GM12878 (cell line): ENCODE data around the gene DEGS2. TPM values are rescaled to one million over a fixed set of nuclear protein-coding genes. Genes with fewer than 3 reads are reported as not detected.

ENCODE experiments used
- ATAC-seq: fragments of 200-7000 bp; cut with Tn5 transposase; 3 replicates; pipeline ENCODE4 v1.9.1; 2020; ENCODE audit warnings: mild to moderate bottlenecking, moderate library complexity
- BruUV-seq: library from RNA; stranded (reverse); fragments of 400-500 nt; replicated peaks from 2 replicates; lab custom pipeline; 2021; lab: Mats Ljungman, UMichigan
- CTCF ChIA-PET: fragments of 300-600 bp; sonication (Branson Sonifier 250); formaldehyde crosslinking; extraction: SDS; loops from one replicate; lab custom pipeline; 2021; ENCODE audit warnings: inconsistent platforms; lab: Yijun Ruan, JAX
- POLR2A ChIA-PET: fragments of 350-600 bp; formaldehyde crosslinking; extraction: SDS; loops from one replicate; lab custom pipeline; 2021; ENCODE audit warnings: inconsistent platforms; lab: Charles Lee
- RAD21 ChIA-PET: fragments of 300-600 bp; sonication (Branson Sonifier 250); formaldehyde crosslinking; loops from one replicate; lab custom pipeline; 2023; ENCODE audit warnings: antibody characterized with exemption; ENCODE audit not compliant: unreplicated experiment; lab: Charles Lee
- SMC1A ChIA-PET: fragments of 300-600 bp; sonication (Branson Sonifier 250); formaldehyde crosslinking; loops from one replicate; lab custom pipeline; 2023; ENCODE audit not compliant: unreplicated experiment, uncharacterized antibody; lab: Charles Lee
- DNase-seq: peaks from one replicate; pipeline ENCODE4 v3.0.0-alpha.2; 2011; ENCODE audit warnings: low read depth, low spot score
- FAIRE-seq: peaks from 3 replicates; lab custom pipeline; 2011; peaks lifted over from hg19 to GRCh38; lab: Jason Lieb, UNC
- H2AFZ ChIP-seq: 2 replicates; pipeline ENCODE4 v1.6.0; 2011; ENCODE audit warnings: low read depth, low read length, control low read depth; ENCODE audit not compliant: control insufficient read depth
- H3K27ac ChIP-seq: 2 replicates; pipeline ENCODE4 v1.5.1; 2011; ENCODE audit warnings: control low read depth; ENCODE audit not compliant: control insufficient read depth, insufficient read depth
- H3K27me3 ChIP-seq, 2 experiments: replicated peaks in 1 of 2; 2 replicates each; pipeline versions ENCODE4 v1.6.0 to v1.6.1; 2011; ENCODE audit warnings: low read length in 1 of 2; ENCODE audit not compliant: control insufficient read depth in 2 of 2, insufficient read depth in 2 of 2
- H3K36me3 ChIP-seq, 2 experiments: 2 replicates each; pipeline ENCODE4 v1.5.1; 2011; ENCODE audit warnings: low read length in 1 of 2; ENCODE audit not compliant: control insufficient read depth in 2 of 2, insufficient read depth in 2 of 2
- H3K4me1 ChIP-seq: 2 replicates; pipeline ENCODE4 v1.6.1; 2011; ENCODE audit warnings: mild to moderate bottlenecking, low read length, moderate library complexity, mixed read lengths; ENCODE audit not compliant: control insufficient read depth, insufficient read depth
- H3K4me2 ChIP-seq: 2 replicates; pipeline ENCODE4 v1.6.0; 2011; ENCODE audit warnings: control low read depth; ENCODE audit not compliant: control insufficient read depth, insufficient read depth
- H3K4me3 ChIP-seq: fragments of 200-600 bp; sonication (generic); 2 replicates; pipeline ENCODE4 v1.5.1; 2016
- H3K79me2 ChIP-seq: 2 replicates; pipeline ENCODE4 v1.6.0; 2011; ENCODE audit warnings: low read length; ENCODE audit not compliant: control insufficient read depth, insufficient read depth
- H3K9ac ChIP-seq: 2 replicates; pipeline ENCODE4 v1.8.0; 2011; ENCODE audit warnings: low read length, control low read depth, mixed read lengths; ENCODE audit not compliant: control insufficient read depth, insufficient read depth
- H3K9me3 ChIP-seq: replicated peaks from 3 replicates; pipeline ENCODE4 v1.5.1; 2011; ENCODE audit warnings: mild to moderate bottlenecking, low read length; ENCODE audit not compliant: control insufficient read depth, insufficient read depth
- H4K20me1 ChIP-seq: 2 replicates; pipeline ENCODE4 v1.6.0; 2011; ENCODE audit not compliant: control insufficient read depth, insufficient read depth
- CREM ChIP-seq: IDR thresholded peaks from 2 replicates; pipeline ENCODE4 v1.6.1; 2014; ENCODE audit warnings: antibody characterized with exemption, low read depth
- GATAD2B ChIP-seq: fragments of 450-650 bp; conservative IDR thresholded peaks from 2 replicates; pipeline ENCODE4 v1.6.1; 2017; ENCODE audit warnings: low read depth, mild to moderate bottlenecking, moderate library complexity
- HCFC1 ChIP-seq: fragments of 150-350 bp; IDR thresholded peaks from 2 replicates; pipeline ENCODE4 v1.6.1; 2014; ENCODE audit warnings: low read length
- MLLT1 ChIP-seq: fragments of 450-650 bp; IDR thresholded peaks from 2 replicates; pipeline ENCODE4 v1.6.1; 2016; ENCODE audit warnings: mild to moderate bottlenecking
- POLR2A ChIP-seq: IDR thresholded peaks from 2 replicates; pipeline ENCODE4 v1.6.1; 2011; ENCODE audit warnings: low read depth, mild to moderate bottlenecking, low read length
- RB1 ChIP-seq: fragments of 450-650 bp; formaldehyde crosslinking; IDR thresholded peaks from 2 replicates; pipeline ENCODE4 v1.6.1; 2017; ENCODE audit warnings: mild to moderate bottlenecking, borderline replicate concordance
- SMAD5 ChIP-seq: IDR thresholded peaks from 2 replicates; pipeline ENCODE4 v1.6.1; 2016; ENCODE audit warnings: antibody characterized with exemption, low read depth
- SPI1 ChIP-seq: IDR thresholded peaks from 2 replicates; pipeline ENCODE4 v1.6.1; 2011; ENCODE audit warnings: low read depth, mild to moderate bottlenecking, low read length, moderate library complexity, borderline replicate concordance; ENCODE audit not compliant: insufficient read depth
- ZBTB33 ChIP-seq: fragments of 450-650 bp; IDR thresholded peaks from 2 replicates; pipeline ENCODE4 v1.6.1; 2017; ENCODE audit warnings: mild to moderate bottlenecking
- WGBS: methylation state at CpG from one replicate; pipeline ENCODE4 v1.1.6; 2016; ENCODE audit warnings: low lambda C conversion rate; ENCODE audit not compliant: insufficient replicate concordance, insufficient coverage; ENCODE audit errors: missing lambda C conversion rate; 5-methylcytosine and 5-hydroxymethylcytosine counted together
- in situ Hi-C: fragments of 300-500 bp; cut with MboI; formaldehyde crosslinking; loops from 9 replicates; pipeline ENCODE4 v1.14.3; 2018; ENCODE audit warnings: mixed read lengths
- intact Hi-C: fragments of 100-400 bp; cut with micrococcal nuclease; formaldehyde crosslinking; loops from one replicate; pipeline ENCODE4 v1.14.2; 2022; ENCODE audit not compliant: unreplicated experiment
- polyA plus RNA-seq, 11 experiments: library from polyadenylated mRNA; depleted of rRNA in 4 of 11; unstranded in 6 of 11; stranded (reverse) in 5 of 11; fragments of >200 nt; fragmentation: Nextera tagmentation in 4 of 11; fragmentation: Illumina TruSeq in 1 of 11; extraction: Ambion mirVana in 4 of 11; extraction: Trizol in 1 of 11; gene quantifications; 1 replicate in 1 of 11; 2 replicates in 10 of 11; pipeline versions ENCODE4 v1.2.1 to v1.2.3, GENCODE V29; 2011 to 2016; ENCODE audit warnings: inconsistent platforms in 2 of 11, missing spikeins in 2 of 11, low read depth in 1 of 11
- total RNA-seq, 4 experiments: library from RNA; depleted of rRNA in 3 of 4; stranded (reverse); fragments of >200 nt in 3 of 4; fragmentation: Illumina TruSeq in 1 of 4; extraction: Trizol in 1 of 4; gene quantifications; 2 replicates each; pipeline versions ENCODE4 v1.2.1 to v1.2.3, GENCODE V29; 2013 to 2021

Gene DEGS2
- total and polyA plus RNA-seq, 10 of the 15 experiments (the other 5 are each of a cell fraction or from before 2014, with no cell fraction given): 0.01 to 2.5 (median 0.45) TPM; not detected in 1

GRCh38 chr14:100117633-100118395, 41.6 kb downstream of the DEGS2 start:
- H3K79me2 ChIP-seq: no peaks in the 10 kb centered on the region
- H3K9me3 ChIP-seq: no peaks in the 10 kb centered on the region
- ChIA-PET SMC1A (no interaction called here), RAD21 (interaction anchor here (1.5 kb wide), 1 partner anchor 45 kb away, joined by 3 read pairs; no protein-coding TSS in a partner anchor), POLR2A (no interaction called here), CTCF (interaction anchor here (0.5 to 1.1 kb wide), 3 partner anchors 38 to 236 kb away, joined by 3 read pairs; no protein-coding TSS in a partner anchor)
- no peaks in the 10 kb centered on the region for H3K27me3 ChIP-seq
- WGBS: 66% methylated on average over 14 of the region's 14 CpGs
- no peak for DNase-seq
- intact Hi-C loops: no loop called here
- ATAC-seq: no peak
- H3K4me1 ChIP-seq: no peaks in the 10 kb centered on the region
- no TSS peak for BruUV-seq
- H2AFZ ChIP-seq: no peak overlapping the region
- H4K20me1 ChIP-seq: no peaks in the 10 kb centered on the region
- no peak overlapping the region for H3K4me3 ChIP-seq
- FAIRE-seq: no peak
- H3K27ac ChIP-seq: no peak overlapping the region
- in situ Hi-C loops: no loop called here
- H3K36me3 ChIP-seq: peaks cover 5 to 18% of the 10 kb centered on the region in 2 experiments; a peak in 3 of 4 replicates
- TF ChIP-seq HCFC1 (no peak), SPI1 (peak; percentile 29; the same call in 1 of the 2 replicates)
- H3K9ac ChIP-seq: no peak overlapping the region
- no peak overlapping the region for H3K4me2 ChIP-seq

DNA sequence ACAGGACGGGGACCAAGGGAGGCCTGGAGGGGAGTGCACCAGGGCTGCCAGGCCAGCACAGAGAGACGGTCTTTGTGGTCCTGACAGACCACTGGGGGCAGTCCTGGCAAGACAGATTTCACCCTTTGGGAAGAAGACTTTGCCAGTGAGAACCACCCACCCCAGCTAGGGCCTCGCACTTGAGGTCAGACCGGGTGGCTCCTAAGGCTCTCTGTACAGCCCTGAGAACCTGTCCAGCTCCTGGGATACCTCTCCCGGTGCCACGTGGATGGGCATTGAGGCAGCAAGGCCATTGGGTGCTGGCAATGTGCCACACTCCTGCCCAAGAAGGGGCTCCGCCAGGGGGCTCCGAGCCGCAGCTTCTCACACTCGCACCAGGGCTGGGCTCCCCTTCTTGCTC, 42.4 kb downstream of the DEGS2 start:
- SMC1A ChIA-PET: interaction anchor here (0.7 kb wide), 1 partner anchor 82 kb away, joined by 3 read pairs; no protein-coding TSS in a partner anchor
- POLR2A ChIA-PET: no interaction called here
- H3K27ac ChIP-seq: no peak overlapping the region
- H4K20me1 ChIP-seq: no peaks in the 10 kb centered on the region
- in situ Hi-C loops (no loop called here), intact Hi-C loops (no loop called here)
- no peak for FAIRE-seq
- no peaks in the 10 kb centered on the region for H3K27me3 ChIP-seq
- no peaks in the 10 kb centered on the region for H3K9me3 ChIP-seq
- no peak overlapping the region for H2AFZ ChIP-seq
- CTCF ChIA-PET: interaction anchor here (1.1 to 1.8 kb wide), 2 partner anchors 38 to 76 kb away, joined by 3 to 5 read pairs; no protein-coding TSS in a partner anchor
- DNase-seq: no peak
- no peak; the same call in 2 of the 3 replicates for ATAC-seq
- BruUV-seq: no TSS peak
- H3K4me2 ChIP-seq: no peak overlapping the region
- RAD21 ChIA-PET: interaction anchor here (1.5 kb wide), 1 partner anchor 44 kb away, joined by 3 read pairs; no protein-coding TSS in a partner anchor
- no peak overlapping the region for H3K9ac ChIP-seq
- TF ChIP-seq RB1: no peak
- no peak for TF ChIP-seq MLLT1
- TF ChIP-seq ZBTB33: no peak
- peak; percentile 17; the same call in 1 of the 2 replicates for TF ChIP-seq POLR2A
- TF ChIP-seq GATAD2B: no peak
- TF ChIP-seq SMAD5: no peak
- no peak for TF ChIP-seq CREM
- H3K4me1 ChIP-seq: no peaks in the 10 kb centered on the region
- H3K79me2 ChIP-seq: no peaks in the 10 kb centered on the region
- WGBS: 80% methylated on average over 10 of the region's 10 CpGs
- H3K4me3 ChIP-seq: no peak overlapping the region
- H3K36me3 ChIP-seq: peaks cover 3 to 16% of the 10 kb centered on the region in 2 experiments; a peak in 3 of 4 replicates
